ENCODE measurements around the gene PHF12.

PHF12 gene

DNA sequence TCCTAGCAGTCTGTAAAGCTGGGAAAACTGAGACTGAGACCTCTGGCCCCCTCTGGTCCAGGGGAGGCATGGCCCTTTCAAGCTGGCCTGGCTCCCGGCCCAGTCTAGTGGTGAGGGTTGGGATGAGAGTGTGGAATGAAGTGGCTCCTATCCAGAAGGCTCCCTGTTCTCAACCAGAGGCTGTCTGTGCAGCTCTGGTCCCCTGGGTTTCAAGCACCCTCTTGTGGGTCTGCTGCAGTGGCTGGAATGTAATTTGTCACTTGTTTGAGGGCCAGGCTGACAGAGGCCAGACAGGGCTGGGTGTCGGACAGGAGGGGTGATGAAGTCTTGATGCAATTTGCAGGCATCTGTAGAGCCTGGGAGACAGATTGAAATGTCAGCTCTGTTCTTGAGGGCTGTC, 22.1 kb upstream of the PHF12 start:
- peak; percentile 83 for ATAC-seq
- TF ChIP-seq, protein P1, sequence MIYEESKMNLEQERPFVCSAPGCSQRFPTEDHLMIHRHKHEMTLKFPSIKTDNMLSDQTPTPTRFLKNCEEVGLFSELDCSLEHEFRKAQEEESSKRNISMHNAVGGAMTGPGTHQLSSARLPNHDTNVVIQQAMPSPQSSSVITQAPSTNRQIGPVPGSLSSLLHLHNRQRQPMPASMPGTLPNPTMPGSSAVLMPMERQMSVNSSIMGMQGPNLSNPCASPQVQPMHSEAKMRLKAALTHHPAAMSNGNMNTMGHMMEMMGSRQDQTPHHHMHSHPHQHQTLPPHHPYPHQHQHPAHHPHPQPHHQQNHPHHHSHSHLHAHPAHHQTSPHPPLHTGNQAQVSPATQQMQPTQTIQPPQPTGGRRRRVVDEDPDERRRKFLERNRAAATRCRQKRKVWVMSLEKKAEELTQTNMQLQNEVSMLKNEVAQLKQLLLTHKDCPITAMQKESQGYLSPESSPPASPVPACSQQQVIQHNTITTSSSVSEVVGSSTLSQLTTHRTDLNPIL (CRISPR knock-in tag; IDR thresholded peaks at IDR 0.05; ENCODE audit: low read depth): no peak
- TF ChIP-seq, protein P2, sequence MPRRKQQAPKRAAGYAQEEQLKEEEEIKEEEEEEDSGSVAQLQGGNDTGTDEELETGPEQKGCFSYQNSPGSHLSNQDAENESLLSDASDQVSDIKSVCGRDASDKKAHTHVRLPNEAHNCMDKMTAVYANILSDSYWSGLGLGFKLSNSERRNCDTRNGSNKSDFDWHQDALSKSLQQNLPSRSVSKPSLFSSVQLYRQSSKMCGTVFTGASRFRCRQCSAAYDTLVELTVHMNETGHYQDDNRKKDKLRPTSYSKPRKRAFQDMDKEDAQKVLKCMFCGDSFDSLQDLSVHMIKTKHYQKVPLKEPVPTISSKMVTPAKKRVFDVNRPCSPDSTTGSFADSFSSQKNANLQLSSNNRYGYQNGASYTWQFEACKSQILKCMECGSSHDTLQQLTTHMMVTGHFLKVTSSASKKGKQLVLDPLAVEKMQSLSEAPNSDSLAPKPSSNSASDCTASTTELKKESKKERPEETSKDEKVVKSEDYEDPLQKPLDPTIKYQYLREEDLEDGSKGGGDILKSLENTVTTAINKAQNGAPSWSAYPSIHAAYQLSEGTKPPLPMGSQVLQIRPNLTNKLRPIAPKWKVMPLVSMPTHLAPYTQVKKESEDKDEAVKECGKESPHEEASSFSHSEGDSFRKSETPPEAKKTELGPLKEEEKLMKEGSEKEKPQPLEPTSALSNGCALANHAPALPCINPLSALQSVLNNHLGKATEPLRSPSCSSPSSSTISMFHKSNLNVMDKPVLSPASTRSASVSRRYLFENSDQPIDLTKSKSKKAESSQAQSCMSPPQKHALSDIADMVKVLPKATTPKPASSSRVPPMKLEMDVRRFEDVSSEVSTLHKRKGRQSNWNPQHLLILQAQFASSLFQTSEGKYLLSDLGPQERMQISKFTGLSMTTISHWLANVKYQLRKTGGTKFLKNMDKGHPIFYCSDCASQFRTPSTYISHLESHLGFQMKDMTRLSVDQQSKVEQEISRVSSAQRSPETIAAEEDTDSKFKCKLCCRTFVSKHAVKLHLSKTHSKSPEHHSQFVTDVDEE (CRISPR knock-in tag; IDR thresholded peaks at IDR 0.05): peak; percentile 79
- TF ChIP-seq PPARA (CRISPR knock-in tag; IDR thresholded peaks at IDR 0.05; ENCODE audit: borderline replicate concordance): no peak
- peak; percentile 56; the same call in 1 of the 2 replicates for TF ChIP-seq TCF4 (CRISPR knock-in tag; IDR thresholded peaks at IDR 0.05; ENCODE audit: borderline replicate concordance)
- TF ChIP-seq ARNTL (CRISPR knock-in tag; IDR thresholded peaks at IDR 0.05; ENCODE audit: borderline replicate concordance, low read depth): no peak
- no peak for TF ChIP-seq CSDC2 (CRISPR knock-in tag; IDR thresholded peaks at IDR 0.05)
- no peak for TF ChIP-seq SNAI2 (CRISPR knock-in tag; IDR thresholded peaks at IDR 0.05)
- TF ChIP-seq BACH2 (CRISPR knock-in tag; IDR thresholded peaks at IDR 0.05; ENCODE audit: borderline replicate concordance): no peak

DNA sequence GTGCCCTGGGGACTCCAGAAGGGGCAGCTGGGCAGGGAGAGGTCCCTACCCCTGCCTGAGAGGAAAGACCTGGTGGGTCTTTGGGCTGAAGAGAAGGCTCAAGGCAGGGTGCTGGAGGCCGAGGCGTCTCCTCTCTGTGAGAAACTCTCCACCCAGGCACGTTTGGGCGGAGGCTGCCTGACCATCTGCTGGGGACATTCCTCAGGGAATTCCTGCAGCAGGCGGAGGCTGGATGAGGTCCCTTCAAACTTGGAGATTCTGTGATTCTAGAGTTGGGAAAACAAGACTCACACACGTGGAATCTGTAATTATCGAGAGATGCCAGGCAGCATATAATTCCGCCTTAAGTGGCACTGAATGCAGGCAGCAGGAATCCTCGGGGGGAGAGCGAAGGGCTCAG, 21.1 kb upstream of the PHF12 start:
- TF ChIP-seq ZFP3 (CRISPR knock-in tag; IDR thresholded peaks at IDR 0.05): no peak
- TF ChIP-seq OSR1 (CRISPR knock-in tag; IDR thresholded peaks at IDR 0.05): no peak
- no peak for TF ChIP-seq TCF4 (CRISPR knock-in tag; IDR thresholded peaks at IDR 0.05; ENCODE audit: borderline replicate concordance)
- no peak for TF ChIP-seq RARB (CRISPR knock-in tag; IDR thresholded peaks at IDR 0.05)
- TF ChIP-seq CSDC2 (CRISPR knock-in tag; IDR thresholded peaks at IDR 0.05): no peak
- TF ChIP-seq, protein P2 (CRISPR knock-in tag; IDR thresholded peaks at IDR 0.05): no peak
- TF ChIP-seq, protein P1 (CRISPR knock-in tag; IDR thresholded peaks at IDR 0.05; ENCODE audit: low read depth): no peak
- no peak for TF ChIP-seq ESRRG (CRISPR knock-in tag; IDR thresholded peaks at IDR 0.05)
- TF ChIP-seq PPARA (CRISPR knock-in tag; IDR thresholded peaks at IDR 0.05; ENCODE audit: borderline replicate concordance): no peak
- no peak for TF ChIP-seq ZC3H10 (CRISPR knock-in tag; IDR thresholded peaks at IDR 0.05)
- ATAC-seq: no peak

DNA sequence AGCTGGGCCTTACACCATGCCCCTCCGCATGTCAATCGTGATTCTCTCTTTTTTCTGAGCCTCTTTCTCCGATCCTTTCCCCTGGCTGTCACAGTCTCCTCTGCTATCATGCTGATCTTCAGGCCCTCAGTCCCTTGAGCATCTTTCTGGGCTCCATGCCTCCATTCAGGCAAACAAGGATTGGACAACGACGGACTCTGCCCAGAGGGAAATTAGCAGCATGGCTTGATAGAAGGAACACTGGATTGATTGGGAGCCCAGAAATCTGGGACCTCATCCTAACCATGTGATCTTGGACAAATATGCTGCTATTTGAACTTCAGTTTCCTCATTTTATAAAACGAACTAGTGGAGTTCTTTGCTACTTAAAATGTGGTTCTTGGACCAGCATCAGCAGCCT, 19.6 kb upstream of the PHF12 start:
- TF ChIP-seq PPARA (CRISPR knock-in tag; IDR thresholded peaks at IDR 0.05; ENCODE audit: borderline replicate concordance) (no peak), TOX (CRISPR knock-in tag; IDR thresholded peaks at IDR 0.05; ENCODE audit: borderline replicate concordance) (no peak), ZC3H10 (CRISPR knock-in tag; IDR thresholded peaks at IDR 0.05) (no peak), ZFP30 (CRISPR knock-in tag; IDR thresholded peaks at IDR 0.05) (no peak), RARB (CRISPR knock-in tag; IDR thresholded peaks at IDR 0.05) (no peak)
- TF ChIP-seq, protein P2 (CRISPR knock-in tag; IDR thresholded peaks at IDR 0.05): no peak
- no peak for ATAC-seq
